ENCODE measurements around the gene ZNF679.
"Not testable (repeated sequence)": the region's sequence is repeated elsewhere in the genome, so short reads cannot be mapped to it uniquely, and the experiment has no call there.

Gene ZNF679

GRCh38 chr7:64206903-64207302, 21.4 kb upstream of the ZNF679 start, which contains the start of gene ZNF735:
ZNF735 (plus strand) TSS chr7:64207203; CDS start chr7:64207203, 0 bp downstream.
- no peaks in the 10 kb centered on the region for H3K9me2 ChIP-seq (replicated peaks; ENCODE audit: control insufficient read depth, low read length)
- peaks cover 8% of the 10 kb centered on the region; the same call in 1 of the 2 replicates for H3K9me3 ChIP-seq (ENCODE audit: control insufficient read depth, insufficient read depth, low read length)
- no peaks in the 10 kb centered on the region for H3K36me3 ChIP-seq (ENCODE audit: control insufficient read depth, low read length)
- H3K27me3 ChIP-seq (ENCODE audit: control insufficient read depth, low read length) = no peaks in the 10 kb centered on the region
- H3K79me2 ChIP-seq (ENCODE audit: control insufficient read depth, low read length) = no peaks in the 10 kb centered on the region
- H3K4me1 ChIP-seq (ENCODE audit: control insufficient read depth, low read length) = no peaks in the 10 kb centered on the region
- H3F3A ChIP-seq (ENCODE audit: control insufficient read depth, insufficient read depth) = no peaks in the 10 kb centered on the region
- H3K4me3 ChIP-seq (ENCODE audit: low read length) = no peak within 1 kb of the TSS
- no peaks in the 10 kb centered on the region for H4K20me1 ChIP-seq (ENCODE audit: control insufficient read depth, insufficient read depth, low read depth, low read length)
- no peak for TF ChIP-seq CTCF (IDR thresholded peaks at IDR 0.05; ENCODE audit: low read depth, low read length, poor library complexity, severe bottlenecking)
- no peak for TF ChIP-seq EZH2phosphoT487 (IDR thresholded peaks at IDR 0.05; ENCODE audit: borderline replicate concordance, low read length)
- no peak within 1 kb of the TSS for H3K27ac ChIP-seq (ENCODE audit: low read depth, low read length)
- no peak within 1 kb of the TSS for H3K4me2 ChIP-seq (ENCODE audit: low read length)

GRCh38 chr7:64219710-64220298, 8.5 kb upstream of the ZNF679 start:
- H3K36me3 ChIP-seq (ENCODE audit: control insufficient read depth, low read length); H3K27ac ChIP-seq (ENCODE audit: low read depth, low read length); H4K20me1 ChIP-seq (ENCODE audit: control insufficient read depth, insufficient read depth, low read depth, low read length); H3K4me2 ChIP-seq (ENCODE audit: low read length); H3K4me1 ChIP-seq (ENCODE audit: control insufficient read depth, low read length); H3K27me3 ChIP-seq (ENCODE audit: control insufficient read depth, low read length); H3F3A ChIP-seq (ENCODE audit: control insufficient read depth, insufficient read depth); H3K9me2 ChIP-seq (replicated peaks; ENCODE audit: control insufficient read depth, low read length); H3K4me3 ChIP-seq (ENCODE audit: low read length); H3K79me2 ChIP-seq (ENCODE audit: control insufficient read depth, low read length): not testable (repeated sequence)
- peaks cover 19% of the 10 kb centered on the region for H3K9me3 ChIP-seq (ENCODE audit: control insufficient read depth, insufficient read depth, low read length)

GRCh38 chr7:64223366-64223765, 4.9 kb upstream of the ZNF679 start:
- no peaks in the 10 kb centered on the region for H3F3A ChIP-seq (ENCODE audit: control insufficient read depth, insufficient read depth)
- no peaks in the 10 kb centered on the region for H3K79me2 ChIP-seq (ENCODE audit: control insufficient read depth, low read length)
- no peak for TF ChIP-seq CTCF (IDR thresholded peaks at IDR 0.05; ENCODE audit: low read depth, low read length, poor library complexity, severe bottlenecking)
- no peak for TF ChIP-seq EZH2phosphoT487 (IDR thresholded peaks at IDR 0.05; ENCODE audit: borderline replicate concordance, low read length)
- no peaks in the 10 kb centered on the region for H3K9me2 ChIP-seq (replicated peaks; ENCODE audit: control insufficient read depth, low read length)
- no peaks in the 10 kb centered on the region for H3K36me3 ChIP-seq (ENCODE audit: control insufficient read depth, low read length)
- H4K20me1 ChIP-seq (ENCODE audit: control insufficient read depth, insufficient read depth, low read depth, low read length) = no peaks in the 10 kb centered on the region
- no peaks in the 10 kb centered on the region for H3K4me1 ChIP-seq (ENCODE audit: control insufficient read depth, low read length)
- H3K9me3 ChIP-seq (ENCODE audit: control insufficient read depth, insufficient read depth, low read length) = peaks cover 27% of the 10 kb centered on the region
- H3K27ac ChIP-seq (ENCODE audit: low read depth, low read length) = no peak overlapping the region
- H3K4me2 ChIP-seq (ENCODE audit: low read length) = no peak overlapping the region
- no peak overlapping the region for H3K4me3 ChIP-seq (ENCODE audit: low read length)
- no peaks in the 10 kb centered on the region for H3K27me3 ChIP-seq (ENCODE audit: control insufficient read depth, low read length)

GRCh38 chr7:64266341-64266919, 38.2 kb downstream of the ZNF679 start:
- Histone ChIP-seq H3K27ac (ENCODE audit: low read depth, low read length) (no peak overlapping the region), H3K36me3 (ENCODE audit: control insufficient read depth, low read length) (no peaks in the 10 kb centered on the region), H3K79me2 (ENCODE audit: control insufficient read depth, low read length) (no peaks in the 10 kb centered on the region), H3K4me1 (ENCODE audit: control insufficient read depth, low read length) (no peaks in the 10 kb centered on the region), H3K9me3 (ENCODE audit: control insufficient read depth, insufficient read depth, low read length) (peaks cover 20% of the 10 kb centered on the region), H3K9me2 (replicated peaks; ENCODE audit: control insufficient read depth, low read length) (no peaks in the 10 kb centered on the region), H4K20me1 (ENCODE audit: control insufficient read depth, insufficient read depth, low read depth, low read length) (no peaks in the 10 kb centered on the region), H3K4me2 (ENCODE audit: low read length) (no peak overlapping the region), H3F3A (ENCODE audit: control insufficient read depth, insufficient read depth) (no peaks in the 10 kb centered on the region), H3K27me3 (ENCODE audit: control insufficient read depth, low read length) (no peaks in the 10 kb centered on the region), H3K4me3 (ENCODE audit: low read length) (no peak overlapping the region)
- TF ChIP-seq EZH2phosphoT487 (IDR thresholded peaks at IDR 0.05; ENCODE audit: borderline replicate concordance, low read length) = no peak
- no peak for TF ChIP-seq CTCF (IDR thresholded peaks at IDR 0.05; ENCODE audit: low read depth, low read length, poor library complexity, severe bottlenecking)
